Measurements from ENCODE around the gene EIF2AK3. TPM values are rescaled to one million over a fixed set of nuclear protein-coding genes. Genes with fewer than 3 reads are reported as not detected.

Gene EIF2AK3
- total and polyA plus RNA-seq, 9 donors = 6.2 to 19.8 (median 18.0) TPM

DNA sequence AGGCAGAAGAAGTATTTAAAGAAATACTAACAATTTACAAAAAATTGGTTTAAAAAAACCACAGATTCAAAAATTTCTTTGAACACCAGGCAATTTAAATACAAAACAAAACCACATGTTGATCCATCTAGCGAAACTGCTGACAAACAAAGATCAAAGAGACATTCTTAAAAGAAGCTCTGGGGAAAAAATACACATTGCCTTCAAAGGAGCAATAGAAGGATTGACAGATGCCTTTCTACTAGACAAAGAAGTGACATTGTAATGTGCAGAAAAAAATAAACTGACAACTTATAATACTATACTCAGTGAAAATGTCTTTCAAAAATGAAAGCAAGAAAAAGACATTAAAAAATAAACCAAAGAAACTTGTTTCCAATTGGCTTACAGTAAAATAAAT is 12.6 kb upstream of the EIF2AK3 start:
- intact Hi-C loops (cut with DNase I) = no loop called here
- no peak overlapping the region for H3K27ac ChIP-seq
- DNase-seq = no peak
- no peak for TF ChIP-seq POLR2A (IDR thresholded peaks at IDR 0.05)
- no peak for TF ChIP-seq EP300 (IDR thresholded peaks at IDR 0.05)
- H3K9me3 ChIP-seq = peaks cover 0 to 3% of the 10 kb centered on the region in 2 donors
- H3K36me3 ChIP-seq = no peaks in the 10 kb centered on the region
- WGBS, 3 donors = 75 to 84% (median 77%) methylated on average over 1 of the region's 1 CpG
- H3K27me3 ChIP-seq = no peaks in the 10 kb centered on the region
- H3K4me3 ChIP-seq = no peak overlapping the region
- no peaks in the 10 kb centered on the region for H3K4me1 ChIP-seq (ENCODE audit: insufficient read depth)

DNA sequence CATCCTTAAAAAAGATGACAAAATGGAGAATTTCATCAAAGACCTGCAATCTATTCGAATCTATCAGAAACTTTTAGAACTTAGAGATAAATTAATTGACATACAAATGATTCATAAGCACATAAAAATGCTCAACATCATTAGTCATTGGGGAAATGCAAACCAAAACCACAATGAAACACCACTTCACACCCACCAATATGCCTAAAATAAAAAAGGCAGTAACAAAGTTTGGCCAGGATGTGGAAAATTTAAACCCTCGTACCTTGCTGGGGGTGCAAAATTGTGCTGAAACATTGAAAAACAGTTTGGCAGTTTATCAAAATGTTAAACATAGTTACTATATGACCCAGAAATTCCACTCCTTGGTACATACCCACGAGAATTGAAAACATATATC is 11.5 kb upstream of the EIF2AK3 start:
- WGBS, 3 donors = 70 to 79% (median 78%) methylated on average over 3 of the region's 3 CpGs
- Histone ChIP-seq H3K27me3 (no peaks in the 10 kb centered on the region), H3K4me3 (no peak overlapping the region), H3K36me3 (no peaks in the 10 kb centered on the region), H3K27ac (no peak overlapping the region), H3K9me3 (peaks cover 0 to 3% of the 10 kb centered on the region in 2 donors), H3K4me1 (ENCODE audit: insufficient read depth) (no peaks in the 10 kb centered on the region)
- intact Hi-C loops (cut with DNase I) = no loop called here
- TF ChIP-seq POLR2A (IDR thresholded peaks at IDR 0.05) (no peak), EP300 (IDR thresholded peaks at IDR 0.05) (no peak)
- TF ChIP-seq, protein P1, sequence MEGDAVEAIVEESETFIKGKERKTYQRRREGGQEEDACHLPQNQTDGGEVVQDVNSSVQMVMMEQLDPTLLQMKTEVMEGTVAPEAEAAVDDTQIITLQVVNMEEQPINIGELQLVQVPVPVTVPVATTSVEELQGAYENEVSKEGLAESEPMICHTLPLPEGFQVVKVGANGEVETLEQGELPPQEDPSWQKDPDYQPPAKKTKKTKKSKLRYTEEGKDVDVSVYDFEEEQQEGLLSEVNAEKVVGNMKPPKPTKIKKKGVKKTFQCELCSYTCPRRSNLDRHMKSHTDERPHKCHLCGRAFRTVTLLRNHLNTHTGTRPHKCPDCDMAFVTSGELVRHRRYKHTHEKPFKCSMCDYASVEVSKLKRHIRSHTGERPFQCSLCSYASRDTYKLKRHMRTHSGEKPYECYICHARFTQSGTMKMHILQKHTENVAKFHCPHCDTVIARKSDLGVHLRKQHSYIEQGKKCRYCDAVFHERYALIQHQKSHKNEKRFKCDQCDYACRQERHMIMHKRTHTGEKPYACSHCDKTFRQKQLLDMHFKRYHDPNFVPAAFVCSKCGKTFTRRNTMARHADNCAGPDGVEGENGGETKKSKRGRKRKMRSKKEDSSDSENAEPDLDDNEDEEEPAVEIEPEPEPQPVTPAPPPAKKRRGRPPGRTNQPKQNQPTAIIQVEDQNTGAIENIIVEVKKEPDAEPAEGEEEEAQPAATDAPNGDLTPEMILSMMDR (IDR thresholded peaks at IDR 0.05) = no peak
- no peak for DNase-seq

DNA sequence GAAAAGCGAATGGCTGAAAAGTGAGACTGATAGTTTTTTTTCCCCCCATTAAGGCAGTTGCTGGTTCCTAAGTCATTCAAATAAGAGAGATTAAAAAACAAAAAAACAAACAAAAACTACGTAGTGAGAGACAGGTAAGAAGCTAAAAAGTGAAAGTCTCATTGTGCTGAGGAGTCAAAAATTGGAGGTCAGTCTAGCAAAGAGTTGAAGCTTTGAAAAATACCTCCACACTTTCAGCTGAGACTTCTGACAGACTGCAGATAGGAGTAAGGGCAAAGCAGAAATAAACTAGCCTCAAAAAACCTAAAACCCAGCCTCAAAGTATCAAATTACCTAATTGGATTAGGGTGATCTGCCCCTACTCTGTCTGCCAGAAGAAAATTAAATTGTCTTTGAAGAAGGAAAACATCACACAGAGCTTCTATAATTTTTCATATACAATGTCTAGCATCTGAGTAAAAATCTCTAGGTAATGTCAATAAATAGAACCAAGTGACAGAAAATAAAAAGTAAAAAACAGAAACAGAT is 10.9 kb upstream of the EIF2AK3 start:
- no peaks in the 10 kb centered on the region for H3K4me1 ChIP-seq (ENCODE audit: insufficient read depth)
- TF ChIP-seq, protein P1 (IDR thresholded peaks at IDR 0.05) = no peak
- TF ChIP-seq POLR2A (IDR thresholded peaks at IDR 0.05) = no peak
- TF ChIP-seq EP300 (IDR thresholded peaks at IDR 0.05) = no peak
- H3K27ac ChIP-seq = no peak overlapping the region
- WGBS, 3 donors = 50 to 56% (median 52%) methylated on average over 2 of the region's 2 CpGs
- intact Hi-C loops (cut with DNase I) = no loop called here
- H3K36me3 ChIP-seq = no peaks in the 10 kb centered on the region
- H3K9me3 ChIP-seq = peaks cover 0 to 3% of the 10 kb centered on the region in 2 donors
- no peak overlapping the region for H3K4me3 ChIP-seq
- DNase-seq = no peak
- H3K27me3 ChIP-seq = no peaks in the 10 kb centered on the region

DNA sequence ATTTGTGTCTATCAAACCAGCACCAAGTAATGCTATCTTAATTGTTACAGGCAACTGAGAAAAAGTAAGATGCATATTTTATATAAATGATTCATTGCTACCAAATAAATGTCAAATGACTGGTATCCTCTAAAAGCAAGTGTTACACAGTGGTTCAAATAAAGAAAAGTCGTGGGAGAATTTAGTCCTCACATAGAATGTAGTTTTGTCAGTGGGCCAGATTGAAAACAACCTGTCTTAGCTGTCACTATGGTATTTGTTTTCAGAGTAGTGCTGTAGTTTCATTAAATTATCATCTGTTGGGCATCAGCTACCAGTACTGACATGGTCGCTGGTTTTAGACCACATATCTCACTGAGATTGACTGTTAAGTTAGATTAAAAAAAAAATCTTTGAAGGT is 10.2 kb upstream of the EIF2AK3 start:
- H3K4me3 ChIP-seq = no peak overlapping the region
- intact Hi-C loops (cut with DNase I) = no loop called here
- H3K27me3 ChIP-seq = no peaks in the 10 kb centered on the region
- whole genome bisulfite sequencing, 3 donors = 57 to 76% (median 59%) methylated on average over 2 of the region's 2 CpGs
- H3K9me3 ChIP-seq = peaks cover 0 to 3% of the 10 kb centered on the region in 2 donors
- H3K4me1 ChIP-seq (ENCODE audit: insufficient read depth) = no peaks in the 10 kb centered on the region
- DNase-seq = no peak
- H3K27ac ChIP-seq = no peak overlapping the region
- no peaks in the 10 kb centered on the region for H3K36me3 ChIP-seq
- no peak for TF ChIP-seq POLR2A (IDR thresholded peaks at IDR 0.05)
- no peak for TF ChIP-seq EP300 (IDR thresholded peaks at IDR 0.05)
- TF ChIP-seq, protein P1 (IDR thresholded peaks at IDR 0.05) = no peak

DNA sequence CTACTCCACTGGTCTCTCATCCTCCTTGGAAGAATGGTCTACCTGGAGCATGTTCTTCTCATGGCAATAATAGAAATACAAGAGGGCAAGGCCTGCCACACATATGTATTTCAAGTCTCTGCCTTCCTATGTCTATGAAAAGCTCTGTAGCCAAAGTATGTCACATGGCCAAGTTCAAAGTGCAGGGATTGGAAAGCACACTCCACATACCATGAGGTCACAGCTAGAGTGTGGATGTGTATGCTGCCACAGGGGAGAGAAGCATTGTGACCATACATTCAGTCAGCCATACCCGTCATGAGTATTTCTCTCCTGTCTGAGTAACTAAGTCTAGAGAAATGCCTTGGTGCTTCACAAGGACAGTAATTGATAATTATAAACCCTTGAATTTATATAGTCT is 8.8 kb upstream of the EIF2AK3 start:
- 93 to 95% (median 93%) methylated on average over 1 of the region's 1 CpG for WGBS, 3 donors

More for the DNA sequence above, 8.8 kb upstream of the EIF2AK3 start:
- TF ChIP-seq EP300 (IDR thresholded peaks at IDR 0.05) (no peak), POLR2A (IDR thresholded peaks at IDR 0.05) (no peak)
- TF ChIP-seq, protein P1 (IDR thresholded peaks at IDR 0.05) = no peak
- intact Hi-C loops (cut with DNase I) = no loop called here
- H3K27me3 ChIP-seq = no peaks in the 10 kb centered on the region
- no peak for DNase-seq
- no peak overlapping the region for H3K27ac ChIP-seq
- H3K4me1 ChIP-seq (ENCODE audit: insufficient read depth) = no peaks in the 10 kb centered on the region
- H3K9me3 ChIP-seq = peaks cover 0 to 3% of the 10 kb centered on the region in 2 donors
- no peak overlapping the region for H3K4me3 ChIP-seq
- H3K36me3 ChIP-seq = no peaks in the 10 kb centered on the region

Measured in ovary (tissue), 9 donors.